HEK293T (cell line): ENCODE measurements around the gene C19orf85.

Experiments
- ARNT ChIP-seq: fragments of 450-650 bp; IDR thresholded peaks from 2 replicates; pipeline ENCODE4 v1.6.1; 2017; ENCODE audit warnings: mild to moderate bottlenecking
- BHLHE40 ChIP-seq: fragments of 450-650 bp; IDR thresholded peaks from 2 replicates; pipeline ENCODE4 v1.6.1; 2016; ENCODE audit warnings: mild to moderate bottlenecking, moderate library complexity, borderline replicate concordance

GRCh38 chr19:55464662-55465054 lies at the start of gene C19orf85:
- TF ChIP-seq BHLHE40 (no peak), ARNT (no peak)
